Measurements from ENCODE around the gene SSR1.
A peak's percentile ranks its signal among the peaks of the same experiment; 100 is the strongest.

The SSR1 gene

DNA sequence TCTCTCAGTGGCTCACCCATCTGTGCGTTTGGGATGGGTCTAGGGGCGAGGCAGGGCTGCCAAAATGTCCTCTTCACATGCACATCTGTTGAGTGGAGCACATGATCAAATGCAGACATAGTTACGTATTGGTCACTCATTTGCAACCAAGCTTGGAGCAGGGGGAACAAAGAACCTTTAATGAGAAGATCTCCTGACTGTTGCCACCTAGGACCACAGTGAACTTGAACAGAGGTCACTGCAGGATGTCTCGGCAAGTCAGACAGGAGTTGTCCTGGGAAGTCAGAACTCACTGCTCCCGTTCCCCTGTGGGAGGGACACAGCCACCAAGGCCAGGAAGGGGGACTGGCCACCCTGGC is 73.4 kb downstream of the SSR1 start:
- Histone ChIP-seq H3K27me3 (ENCODE audit: control insufficient read depth, low read length) (no peaks in the 10 kb centered on the region), H3K4me2 (ENCODE audit: low read length) (peak overlapping the region; percentile 41; the same call in 1 of the 2 replicates), H3K4me1 (ENCODE audit: control insufficient read depth, low read length) (peaks cover 31% of the 10 kb centered on the region), H3K27ac (ENCODE audit: low read depth, low read length) (no peak overlapping the region), H3K36me3 (ENCODE audit: control insufficient read depth, low read length) (peaks cover 10% of the 10 kb centered on the region), H3K9me2 (replicated peaks; ENCODE audit: control insufficient read depth, low read length) (no peaks in the 10 kb centered on the region), H3F3A (ENCODE audit: control insufficient read depth, insufficient read depth) (no peaks in the 10 kb centered on the region), H4K20me1 (ENCODE audit: control insufficient read depth, insufficient read depth, low read depth, low read length) (peaks cover 6% of the 10 kb centered on the region), H3K9me3 (ENCODE audit: control insufficient read depth, insufficient read depth, low read length) (no peaks in the 10 kb centered on the region), H3K4me3 (ENCODE audit: low read length) (no peak overlapping the region), H3K79me2 (ENCODE audit: control insufficient read depth, low read length) (no peaks in the 10 kb centered on the region)
- TF ChIP-seq, protein P1, sequence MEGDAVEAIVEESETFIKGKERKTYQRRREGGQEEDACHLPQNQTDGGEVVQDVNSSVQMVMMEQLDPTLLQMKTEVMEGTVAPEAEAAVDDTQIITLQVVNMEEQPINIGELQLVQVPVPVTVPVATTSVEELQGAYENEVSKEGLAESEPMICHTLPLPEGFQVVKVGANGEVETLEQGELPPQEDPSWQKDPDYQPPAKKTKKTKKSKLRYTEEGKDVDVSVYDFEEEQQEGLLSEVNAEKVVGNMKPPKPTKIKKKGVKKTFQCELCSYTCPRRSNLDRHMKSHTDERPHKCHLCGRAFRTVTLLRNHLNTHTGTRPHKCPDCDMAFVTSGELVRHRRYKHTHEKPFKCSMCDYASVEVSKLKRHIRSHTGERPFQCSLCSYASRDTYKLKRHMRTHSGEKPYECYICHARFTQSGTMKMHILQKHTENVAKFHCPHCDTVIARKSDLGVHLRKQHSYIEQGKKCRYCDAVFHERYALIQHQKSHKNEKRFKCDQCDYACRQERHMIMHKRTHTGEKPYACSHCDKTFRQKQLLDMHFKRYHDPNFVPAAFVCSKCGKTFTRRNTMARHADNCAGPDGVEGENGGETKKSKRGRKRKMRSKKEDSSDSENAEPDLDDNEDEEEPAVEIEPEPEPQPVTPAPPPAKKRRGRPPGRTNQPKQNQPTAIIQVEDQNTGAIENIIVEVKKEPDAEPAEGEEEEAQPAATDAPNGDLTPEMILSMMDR (IDR thresholded peaks at IDR 0.05; ENCODE audit: low read depth, low read length, poor library complexity, severe bottlenecking) = no peak
- no peak for TF ChIP-seq EZH2phosphoT487 (IDR thresholded peaks at IDR 0.05; ENCODE audit: borderline replicate concordance, low read length)

DNA sequence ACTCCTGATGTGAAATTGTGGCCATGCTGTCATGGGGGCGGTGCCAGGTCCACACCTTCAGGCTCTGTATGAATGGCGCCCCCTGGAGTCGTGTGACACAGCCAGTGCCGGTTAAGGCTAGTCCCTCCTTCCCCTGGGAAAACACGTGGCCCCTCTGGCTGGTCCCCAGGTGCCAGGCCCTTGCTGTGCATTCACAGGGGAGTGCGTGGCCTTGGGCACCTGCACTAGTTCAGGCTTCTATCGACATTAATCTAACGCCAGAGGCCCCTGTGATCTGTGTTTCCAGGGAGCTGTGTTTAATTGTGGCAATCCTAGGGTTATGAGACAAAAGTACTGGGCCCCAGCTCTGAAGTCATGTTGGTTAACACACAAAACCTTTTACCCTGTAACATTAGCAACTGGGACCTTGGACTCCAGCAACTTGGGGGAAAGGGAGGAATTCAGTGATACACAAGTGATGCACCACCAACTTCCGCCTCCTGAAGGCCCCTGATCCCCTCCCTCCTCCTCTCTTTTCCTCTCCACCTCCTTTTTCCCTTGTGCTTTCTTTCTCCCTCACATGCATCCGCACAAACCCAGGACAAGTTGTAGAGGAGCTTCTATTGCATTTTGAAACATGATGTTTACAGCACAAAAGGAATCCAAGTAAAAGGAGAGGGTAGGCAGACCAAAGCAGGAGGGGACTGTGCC is 74.0 kb downstream of the SSR1 start:
- Histone ChIP-seq H4K20me1 (ENCODE audit: control insufficient read depth, insufficient read depth, low read depth, low read length) (peaks cover 5% of the 10 kb centered on the region), H3K27me3 (ENCODE audit: control insufficient read depth, low read length) (no peaks in the 10 kb centered on the region), H3K4me3 (ENCODE audit: low read length) (0 out of 2 replicates have a peak overlapping the region, but pooled peaks have one; percentile 0), H3K9me2 (replicated peaks; ENCODE audit: control insufficient read depth, low read length) (no peaks in the 10 kb centered on the region), H3K36me3 (ENCODE audit: control insufficient read depth, low read length) (peaks cover 15% of the 10 kb centered on the region), H3K4me2 (ENCODE audit: low read length) (peak overlapping the region; percentile 41), H3K4me1 (ENCODE audit: control insufficient read depth, low read length) (peaks cover 31% of the 10 kb centered on the region), H3F3A (ENCODE audit: control insufficient read depth, insufficient read depth) (no peaks in the 10 kb centered on the region), H3K27ac (ENCODE audit: low read depth, low read length) (no peak overlapping the region), H3K79me2 (ENCODE audit: control insufficient read depth, low read length) (no peaks in the 10 kb centered on the region), H3K9me3 (ENCODE audit: control insufficient read depth, insufficient read depth, low read length) (no peaks in the 10 kb centered on the region)
- TF ChIP-seq EZH2phosphoT487 (IDR thresholded peaks at IDR 0.05; ENCODE audit: borderline replicate concordance, low read length) = no peak
- TF ChIP-seq, protein P1 (IDR thresholded peaks at IDR 0.05; ENCODE audit: low read depth, low read length, poor library complexity, severe bottlenecking) = peak; percentile 91

DNA sequence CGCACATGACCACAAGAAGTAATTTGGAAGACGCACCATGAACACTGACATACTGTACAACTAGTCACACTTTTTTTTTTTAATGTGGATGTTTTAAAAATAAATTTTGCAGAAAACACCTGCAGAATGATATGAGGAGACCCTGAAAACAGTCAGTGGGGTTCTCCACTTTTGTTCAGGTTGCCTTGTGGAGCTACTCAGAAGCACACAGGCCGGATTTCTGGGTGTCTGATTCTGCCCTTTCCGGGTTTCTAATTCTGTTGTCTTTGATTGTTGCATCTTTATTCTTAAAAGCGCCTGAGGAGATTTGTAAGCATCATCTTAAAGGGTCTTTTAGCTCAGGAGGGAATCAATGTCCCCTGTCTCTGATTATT is 74.5 kb downstream of the SSR1 start:
- peaks cover 31% of the 10 kb centered on the region for H3K4me1 ChIP-seq (ENCODE audit: control insufficient read depth, low read length)
- no peaks in the 10 kb centered on the region for H3F3A ChIP-seq (ENCODE audit: control insufficient read depth, insufficient read depth)
- 0 out of 2 replicates have a peak overlapping the region, but pooled peaks have one; percentile 0 for H3K4me3 ChIP-seq (ENCODE audit: low read length)
- TF ChIP-seq EZH2phosphoT487 (IDR thresholded peaks at IDR 0.05; ENCODE audit: borderline replicate concordance, low read length) = no peak
- TF ChIP-seq, protein P1 (IDR thresholded peaks at IDR 0.05; ENCODE audit: low read depth, low read length, poor library complexity, severe bottlenecking) = no peak
- H4K20me1 ChIP-seq (ENCODE audit: control insufficient read depth, insufficient read depth, low read depth, low read length) = peaks cover 5% of the 10 kb centered on the region
- H3K27ac ChIP-seq (ENCODE audit: low read depth, low read length) = no peak overlapping the region
- no peaks in the 10 kb centered on the region for H3K9me2 ChIP-seq (replicated peaks; ENCODE audit: control insufficient read depth, low read length)
- no peaks in the 10 kb centered on the region for H3K9me3 ChIP-seq (ENCODE audit: control insufficient read depth, insufficient read depth, low read length)
- peak overlapping the region; percentile 41 for H3K4me2 ChIP-seq (ENCODE audit: low read length)
- no peaks in the 10 kb centered on the region for H3K79me2 ChIP-seq (ENCODE audit: control insufficient read depth, low read length)
- peaks cover 15% of the 10 kb centered on the region for H3K36me3 ChIP-seq (ENCODE audit: control insufficient read depth, low read length)
- H3K27me3 ChIP-seq (ENCODE audit: control insufficient read depth, low read length) = no peaks in the 10 kb centered on the region

Measured in DOHH2 (cell line).